EL (cell line): Measurements from ENCODE around the gene RTN4.

Source experiments
- DNase-seq: peaks from one replicate; pipeline ENCODE4 v3.0.0-alpha.2; 2016

The RTN4 gene

GRCh38 chr2:54949431-54949830 lies 100.8 kb downstream of the RTN4 start:
- peak; percentile 36 for DNase-seq

GRCh38 chr2:54948120-54948519 lies 102.1 kb downstream of the RTN4 start:
- no peak for DNase-seq

- DNase-seq, result no peak
Measured at GRCh38 chr2:54947646-54948045, 102.6 kb downstream of the RTN4 start.

- DNase-seq, result no peak
Measured at GRCh38 chr2:54947136-54947535, 103.1 kb downstream of the RTN4 start.

- DNase-seq, result no peak
Measured at GRCh38 chr2:54946220-54946805, 103.9 kb downstream of the RTN4 start.

GRCh38 chr2:54945391-54946219 lies 104.6 kb downstream of the RTN4 start:
- DNase-seq, result peak; percentile 81

GRCh38 chr2:54944724-54945326 lies 105.4 kb downstream of the RTN4 start:
- no peak for DNase-seq

GRCh38 chr2:54942373-54942772 lies 107.9 kb downstream of the RTN4 start:
- DNase-seq, result no peak

- no peak for DNase-seq
Measured at GRCh38 chr2:54941248-54941984, 108.8 kb downstream of the RTN4 start.

- DNase-seq, result no peak
Measured at GRCh38 chr2:54940723-54941122, 109.5 kb downstream of the RTN4 start.

- no peak for DNase-seq
Measured at GRCh38 chr2:54939446-54940118, 110.7 kb downstream of the RTN4 start.

GRCh38 chr2:54936766-54937165 lies 113.5 kb downstream of the RTN4 start:
- no peak for DNase-seq

- no peak for DNase-seq
Measured at GRCh38 chr2:54935389-54935788, 114.9 kb downstream of the RTN4 start.

- no peak for DNase-seq
Measured at GRCh38 chr2:54931473-54931872, 118.8 kb downstream of the RTN4 start.

- DNase-seq, result no peak
Measured at GRCh38 chr2:54928719-54929118, 121.5 kb downstream of the RTN4 start.

- no peak for DNase-seq
Measured at GRCh38 chr2:54927751-54928615, 122.3 kb downstream of the RTN4 start.

- DNase-seq, result no peak
Measured at GRCh38 chr2:54927085-54927750, 123.0 kb downstream of the RTN4 start.

GRCh38 chr2:54925022-54925421 lies 125.2 kb downstream of the RTN4 start:
- DNase-seq, result no peak

- DNase-seq, result no peak
Measured at GRCh38 chr2:54924121-54924520, 126.1 kb downstream of the RTN4 start.
